ENCODE measurements around the gene SLC17A7.
"Not testable (repeated sequence)": the region's sequence is repeated elsewhere in the genome, so short reads cannot be mapped to it uniquely, and the experiment has no call there.

SLC17A7 gene

DNA sequence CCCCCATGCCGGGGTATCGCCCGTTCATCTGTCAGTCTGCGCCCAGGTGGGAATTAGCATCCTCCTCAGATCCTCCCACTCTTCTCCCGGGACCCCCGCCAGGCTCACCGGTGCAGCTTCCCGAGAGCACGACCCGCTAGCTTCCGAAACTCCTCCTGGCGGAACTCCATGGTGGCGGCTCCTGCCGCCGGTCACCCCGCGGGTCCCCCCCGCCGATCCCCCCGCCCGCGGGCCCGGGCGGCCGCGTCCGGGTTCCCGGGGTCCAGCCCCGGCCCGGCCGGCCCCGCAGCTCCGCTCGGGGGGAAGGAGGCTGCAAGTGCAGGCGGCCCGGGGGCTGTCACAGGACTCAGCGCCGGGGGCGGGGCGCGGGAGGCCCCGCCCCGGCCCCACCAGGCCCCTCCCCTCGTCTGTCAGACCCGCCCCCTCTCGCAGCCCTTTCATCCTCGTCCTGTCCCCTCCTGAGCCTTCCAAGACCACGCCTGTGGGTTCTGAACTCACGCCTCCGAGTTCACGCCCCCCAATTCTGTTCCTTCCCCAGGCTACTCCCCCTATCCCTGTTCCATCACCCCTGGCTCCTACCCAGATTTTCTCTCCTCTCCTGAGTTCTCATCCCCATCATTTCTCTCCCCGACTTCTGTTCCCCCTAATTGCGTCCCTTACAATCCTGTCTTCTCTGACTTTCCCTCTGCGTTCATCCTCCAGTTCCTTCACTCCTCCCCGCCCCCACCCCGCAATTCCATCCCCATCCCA is at the start of gene SLC17A7:
TSS of gene SLC17A7 (minus strand) at position 318 of the 750 bp plus-strand sequence. CDS start at position 170, 148 bp downstream.
- DNase-seq (ENCODE audit: low read depth in 2 of 2), result no peak

DNA sequence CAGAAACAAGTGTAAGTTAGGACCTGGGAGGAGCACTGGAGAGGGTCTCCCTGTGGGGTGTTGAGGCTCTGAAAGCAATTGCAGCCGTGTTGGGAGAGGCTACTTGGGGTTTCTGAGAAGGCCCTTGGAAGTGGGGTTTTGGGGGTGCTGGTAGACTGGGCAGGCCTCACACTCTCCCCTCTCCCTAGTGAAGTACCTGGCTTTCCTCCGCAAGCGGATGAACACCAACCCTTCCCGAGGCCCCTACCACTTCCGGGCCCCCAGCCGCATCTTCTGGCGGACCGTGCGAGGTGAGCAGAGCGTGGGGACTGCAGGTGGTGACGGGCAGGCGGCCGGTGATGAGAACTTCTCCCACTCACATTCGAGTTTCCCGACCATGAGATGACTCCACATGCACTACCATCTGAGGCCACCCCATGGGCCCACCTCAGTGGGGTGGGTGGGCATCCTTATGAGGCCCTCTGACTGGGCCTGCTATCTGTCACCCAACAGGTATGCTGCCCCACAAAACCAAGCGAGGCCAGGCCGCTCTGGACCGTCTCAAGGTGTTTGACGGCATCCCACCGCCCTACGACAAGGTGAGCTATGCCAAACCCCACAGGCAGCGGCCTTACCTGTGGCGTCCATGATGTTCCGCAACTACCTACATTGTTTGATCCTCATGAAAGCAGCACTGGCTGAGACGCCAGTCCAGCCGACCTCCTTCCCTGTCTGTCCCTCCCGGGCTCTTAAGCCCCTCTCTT is 49.1 kb upstream of the SLC17A7 start:
- DNase-seq (ENCODE audit: low read depth in 2 of 2), result no peak

DNA sequence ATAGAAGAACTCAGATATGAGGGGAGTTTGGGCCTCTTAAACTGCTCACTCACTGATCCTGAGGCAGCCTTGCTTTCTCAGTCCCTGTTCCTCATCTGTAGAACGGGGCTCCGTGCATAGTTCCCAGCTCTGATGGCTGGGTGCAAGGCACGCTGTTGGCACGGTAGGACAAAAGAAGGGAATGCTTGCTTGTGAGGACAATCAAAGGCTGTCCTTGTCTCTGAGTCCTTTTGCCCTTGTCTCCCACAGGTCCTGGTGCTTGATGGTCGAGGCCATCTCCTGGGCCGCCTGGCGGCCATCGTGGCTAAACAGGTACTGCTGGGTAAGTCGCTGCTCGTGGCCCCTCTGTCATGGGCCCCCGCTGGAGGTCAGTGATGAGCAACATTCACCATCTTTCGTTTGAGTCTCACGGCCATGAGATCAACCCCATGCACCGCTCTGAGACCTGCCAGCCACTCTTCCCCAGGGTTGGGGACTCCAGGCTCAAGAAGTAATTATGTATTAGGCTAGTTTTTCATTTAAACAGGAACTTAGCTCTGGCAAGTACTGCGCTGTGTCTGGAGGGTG is 48.4 kb upstream of the SLC17A7 start:
- DNase-seq (ENCODE audit: low read depth in 2 of 2), result no peak

GRCh38 chr19:49488863-49489537 is 47.7 kb upstream of the SLC17A7 start:
- DNase-seq (ENCODE audit: low read depth in 2 of 2), result no peak

- DNase-seq (ENCODE audit: low read depth in 2 of 2), result no peak
Observed at GRCh38 chr19:49488046-49488862, 46.9 kb upstream of the SLC17A7 start.

DNA sequence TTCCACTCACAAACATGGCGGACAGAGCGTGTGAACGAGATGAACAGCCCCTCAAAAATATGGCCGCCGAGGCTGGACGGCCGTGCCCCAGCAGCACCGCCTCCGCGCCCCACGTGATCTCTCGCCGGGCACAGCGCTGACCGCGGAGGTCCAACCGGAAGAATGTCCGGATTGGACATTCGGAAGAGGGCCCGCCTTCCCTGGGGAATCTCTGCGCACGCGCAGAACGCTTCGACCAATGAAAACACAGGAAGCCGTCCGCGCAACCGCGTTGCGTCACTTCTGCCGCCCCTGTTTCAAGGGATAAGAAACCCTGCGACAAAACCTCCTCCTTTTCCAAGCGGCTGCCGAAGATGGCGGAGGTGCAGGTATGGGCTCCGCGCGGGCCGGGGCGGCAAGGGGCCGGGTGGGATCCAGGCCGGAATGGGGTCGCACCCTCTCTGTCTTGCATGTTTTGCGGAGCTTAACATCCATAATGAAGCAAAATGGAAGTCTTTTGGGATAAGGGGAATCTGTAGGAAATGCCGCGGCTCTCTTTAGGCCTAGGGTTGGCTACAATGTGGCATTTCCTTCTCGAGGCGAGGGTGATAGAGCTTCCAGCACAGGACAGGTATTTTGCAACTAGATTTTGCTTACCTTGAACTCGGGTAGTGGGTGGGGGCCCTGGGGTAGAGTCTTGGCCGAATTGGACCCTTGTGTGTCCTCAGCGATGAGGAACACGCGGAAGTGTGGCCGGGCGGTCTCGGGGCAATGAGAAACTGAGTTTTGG is 46.1 kb upstream of the SLC17A7 start, which contains the start of gene RPL13A:
TSS of gene RPL13A (plus strand) at position 332 of the 769 bp plus-strand sequence. CDS start at position 354, 22 bp downstream.
- peak; percentile 99 for DNase-seq (ENCODE audit: low read depth in 2 of 2)

- no peak for DNase-seq (ENCODE audit: low read depth in 2 of 2)
Observed at GRCh38 chr19:49486710-49487276, 45.5 kb upstream of the SLC17A7 start.

- DNase-seq (ENCODE audit: low read depth in 2 of 2), result no peak
Observed at GRCh38 chr19:49486232-49486631, 44.9 kb upstream of the SLC17A7 start.

DNA sequence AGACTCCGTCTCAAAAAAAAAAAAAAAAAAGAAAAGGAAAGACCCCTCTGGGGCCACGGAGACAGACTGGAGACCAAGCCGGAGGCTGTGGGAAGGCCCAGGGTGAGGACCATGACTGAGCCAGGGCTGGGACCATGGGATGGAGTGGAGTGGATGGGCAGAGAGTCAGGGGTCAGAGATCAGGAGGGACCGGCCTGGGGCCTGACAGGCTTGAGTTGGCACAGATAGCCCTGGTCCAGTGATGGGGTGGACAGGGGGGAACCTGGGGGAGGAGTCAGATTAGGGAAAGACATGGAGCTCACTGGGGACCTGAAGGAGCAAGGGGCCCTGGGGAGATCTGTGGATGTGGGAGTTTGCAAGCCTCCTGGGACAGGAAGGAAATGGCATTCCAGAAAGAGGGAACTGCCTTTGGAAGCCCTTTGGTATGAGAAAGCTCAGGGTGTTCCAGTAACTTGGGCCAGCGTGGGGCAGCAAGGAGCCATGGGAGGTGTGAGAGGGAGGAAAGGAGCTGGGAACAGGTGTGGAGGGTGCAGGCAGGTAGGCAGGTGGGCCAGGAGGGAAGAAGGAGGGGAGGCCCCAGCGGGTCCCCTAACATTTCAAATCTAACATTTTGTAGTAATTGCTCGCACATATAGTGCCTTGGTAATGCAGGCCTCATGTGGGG is 39.8 kb upstream of the SLC17A7 start:
- no peak for DNase-seq (ENCODE audit: low read depth in 2 of 2)

- no peak for DNase-seq (ENCODE audit: low read depth in 2 of 2)
Observed at GRCh38 chr19:49479975-49480628, 38.8 kb upstream of the SLC17A7 start.

DNA sequence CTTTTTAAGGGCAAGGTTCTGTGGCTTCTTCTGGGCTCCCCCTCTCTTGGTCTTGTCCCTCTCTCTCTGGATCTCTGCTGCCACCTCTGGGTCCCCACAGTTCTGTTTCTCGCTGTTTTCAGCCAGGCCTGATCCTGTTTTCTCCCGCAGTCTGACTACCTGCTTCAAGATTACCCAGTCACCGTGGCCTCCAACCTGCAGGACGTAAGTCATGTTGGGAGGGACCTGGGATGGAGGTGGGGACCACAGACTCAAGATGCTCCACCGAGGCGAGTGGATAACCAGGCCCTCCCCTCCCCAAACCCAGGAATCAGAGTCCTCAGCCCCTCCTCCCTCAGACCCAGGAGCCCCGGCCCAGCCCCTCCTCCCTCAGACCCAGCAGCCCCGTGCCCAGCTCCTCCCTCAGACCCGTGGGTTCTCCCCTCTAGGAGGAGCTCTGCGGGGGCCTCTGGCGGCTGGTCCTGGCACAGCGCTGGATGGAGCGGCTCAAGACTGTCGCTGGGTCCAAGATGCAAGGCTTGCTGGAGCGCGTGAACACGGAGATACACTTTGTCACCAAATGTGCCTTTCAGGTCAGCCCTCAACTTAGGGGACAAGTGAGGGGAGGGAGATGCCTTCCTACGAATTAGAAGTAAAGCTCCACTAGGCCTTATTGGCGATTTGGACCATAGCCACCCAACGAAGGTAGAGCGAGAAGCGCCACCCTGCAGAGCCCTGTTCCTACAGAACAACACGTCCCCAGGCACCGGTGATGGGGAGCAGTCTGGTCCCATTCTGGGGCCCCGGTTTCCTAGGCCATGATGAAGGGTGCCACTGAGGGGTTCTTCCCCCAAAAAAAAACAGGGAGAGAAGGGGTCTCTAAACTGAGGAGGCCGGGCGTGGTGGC is 34.9 kb upstream of the SLC17A7 start:
- no peak for DNase-seq (ENCODE audit: low read depth in 2 of 2)

DNA sequence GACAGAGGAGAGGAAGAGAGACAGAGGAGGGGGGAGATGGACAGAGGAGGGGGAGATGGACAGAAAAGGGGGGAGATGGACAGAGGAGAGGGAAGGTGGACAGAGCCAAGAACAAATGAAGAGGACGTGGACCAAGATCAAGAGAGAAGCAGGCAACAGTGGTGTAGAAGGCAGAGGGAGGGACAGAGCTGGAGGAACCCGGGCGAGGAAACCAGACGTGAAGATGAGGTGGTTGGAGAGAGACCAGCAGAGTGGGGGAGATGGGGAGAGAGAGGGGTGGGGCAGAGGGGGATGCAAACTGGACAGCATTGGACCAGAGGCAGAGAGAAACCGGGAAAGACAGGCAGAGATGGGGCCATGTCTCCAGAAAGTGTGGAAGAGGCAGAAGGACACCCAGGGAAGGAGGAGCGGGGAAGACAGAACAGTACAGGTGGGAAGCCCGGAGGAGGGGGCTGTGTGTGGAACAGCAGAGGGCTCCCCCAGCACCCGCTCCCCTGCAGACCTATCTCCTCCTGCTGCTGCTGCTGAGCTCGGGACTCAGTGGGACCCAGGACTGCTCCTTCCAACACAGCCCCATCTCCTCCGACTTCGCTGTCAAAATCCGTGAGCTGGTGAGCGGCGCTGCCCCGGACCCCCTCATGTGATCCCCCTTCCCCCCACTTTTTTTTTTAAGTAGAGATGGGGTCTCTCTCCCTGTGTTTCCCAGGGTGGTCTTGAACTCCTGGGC is 34.0 kb upstream of the SLC17A7 start:
- no peak for DNase-seq (ENCODE audit: low read depth in 2 of 2)

DNA sequence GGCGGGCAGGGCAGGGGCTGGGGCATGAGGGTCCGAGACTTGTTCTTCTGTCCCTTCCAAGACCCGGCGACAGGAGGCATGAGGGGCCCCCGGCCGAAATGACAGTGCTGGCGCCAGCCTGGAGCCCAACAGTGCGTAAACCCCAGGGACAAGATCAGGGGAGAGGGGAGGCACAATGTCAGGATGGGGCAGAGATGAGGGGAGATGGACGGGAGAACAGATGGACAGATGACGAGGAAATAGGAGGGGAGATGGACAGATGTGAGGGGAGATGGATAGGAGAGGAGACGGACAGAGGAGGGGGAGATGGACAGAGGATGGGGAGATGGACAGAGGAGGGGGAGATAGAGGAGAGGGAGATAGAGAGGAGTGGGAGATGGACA is 33.2 kb upstream of the SLC17A7 start:
- no peak for DNase-seq (ENCODE audit: low read depth in 2 of 2)

GRCh38 chr19:49473868-49474541 is 32.7 kb upstream of the SLC17A7 start, which contains the start of gene FLT3LG:
Gene FLT3LG (plus strand): TSS chr19:49474215. CDS start chr19:49474640, 425 bp downstream.
- DNase-seq (ENCODE audit: low read depth in 2 of 2), result peak in 1 of 2 experiments; percentile 44

DNA sequence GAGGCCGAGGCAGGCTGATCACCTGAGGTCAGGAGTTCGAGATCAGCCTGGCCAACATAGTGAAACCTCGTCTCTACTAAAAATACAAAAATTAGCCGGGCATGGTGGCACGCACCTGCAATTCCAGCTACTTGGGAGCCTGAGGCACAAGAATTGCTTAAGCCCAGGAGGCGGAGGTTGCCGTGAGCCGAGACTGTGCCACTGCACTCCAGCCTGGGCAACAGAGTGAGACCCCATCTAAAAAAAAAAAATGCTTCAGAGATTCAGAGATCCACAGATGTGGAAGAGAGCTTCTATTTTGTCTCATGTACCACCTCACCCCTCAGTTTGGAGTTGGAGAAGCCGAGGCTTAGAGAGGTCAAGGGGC is 32.2 kb upstream of the SLC17A7 start:
- not testable (repeated sequence) for DNase-seq (ENCODE audit: low read depth in 2 of 2)

DNA sequence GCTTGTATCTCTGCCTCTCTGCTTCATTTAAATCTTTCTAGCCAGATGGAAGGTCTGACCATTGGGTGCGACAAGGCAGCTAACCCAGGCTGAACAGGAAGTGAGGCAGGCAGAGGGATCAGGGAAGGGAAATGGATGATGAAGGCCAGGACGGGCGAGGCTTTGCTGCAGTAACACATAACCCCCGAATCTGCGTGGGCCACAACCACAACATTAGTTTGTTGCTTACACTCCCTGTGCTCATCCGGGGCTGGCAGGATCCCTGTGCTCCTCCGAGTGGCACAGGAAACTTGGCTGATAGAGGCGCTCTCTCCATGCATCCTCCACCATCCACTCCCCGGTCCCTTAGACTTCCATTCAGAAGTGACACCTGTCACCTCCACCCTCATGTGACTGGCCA is 31.6 kb upstream of the SLC17A7 start:
- DNase-seq (ENCODE audit: low read depth in 2 of 2), result no peak

GRCh38 chr19:49470615-49470978 is 29.3 kb upstream of the SLC17A7 start:
- DNase-seq (ENCODE audit: low read depth in 2 of 2), result no peak

Data from fibroblast of skin of left quadriceps (primary cell).